ENCODE measurements around the gene HSPBAP1.

Gene HSPBAP1, protein sequence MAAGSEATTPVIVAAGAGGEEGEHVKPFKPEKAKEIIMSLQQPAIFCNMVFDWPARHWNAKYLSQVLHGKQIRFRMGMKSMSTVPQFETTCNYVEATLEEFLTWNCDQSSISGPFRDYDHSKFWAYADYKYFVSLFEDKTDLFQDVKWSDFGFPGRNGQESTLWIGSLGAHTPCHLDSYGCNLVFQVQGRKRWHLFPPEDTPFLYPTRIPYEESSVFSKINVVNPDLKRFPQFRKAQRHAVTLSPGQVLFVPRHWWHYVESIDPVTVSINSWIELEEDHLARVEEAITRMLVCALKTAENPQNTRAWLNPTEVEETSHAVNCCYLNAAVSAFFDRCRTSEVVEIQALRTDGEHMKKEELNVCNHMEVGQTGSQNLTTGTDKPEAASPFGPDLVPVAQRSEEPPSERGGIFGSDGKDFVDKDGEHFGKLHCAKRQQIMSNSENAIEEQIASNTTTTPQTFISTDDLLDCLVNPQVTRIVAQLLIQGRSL

GRCh38 chr3:122793568-122794416, at the start of gene HSPBAP1:
HSPBAP1 (minus strand) TSS chr3:122793831; CDS start chr3:122793680, 151 bp downstream.
- DNase-seq = no peak

DNA sequence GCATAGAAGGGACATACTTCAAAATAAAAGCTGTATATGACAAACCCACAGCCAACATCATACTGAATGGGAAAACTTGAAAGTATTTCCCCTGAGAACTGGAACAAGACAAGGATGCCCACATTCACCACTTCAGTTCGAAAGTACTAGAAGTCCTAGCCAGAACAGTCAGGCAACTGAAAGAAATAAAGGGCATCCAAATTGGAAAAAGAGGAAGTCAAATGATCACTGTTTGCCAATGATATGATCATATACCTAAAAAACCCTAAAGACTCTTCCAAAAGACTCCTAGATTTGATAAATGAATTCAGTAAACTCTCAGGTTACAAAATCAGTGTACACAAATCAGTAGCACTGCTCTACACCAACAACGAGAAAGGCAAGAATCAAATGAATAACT, 42.0 kb upstream of the HSPBAP1 start:
- no peak for DNase-seq

GRCh38 chr3:122828281-122828680, 34.6 kb upstream of the HSPBAP1 start:
- no peak for DNase-seq

DNA sequence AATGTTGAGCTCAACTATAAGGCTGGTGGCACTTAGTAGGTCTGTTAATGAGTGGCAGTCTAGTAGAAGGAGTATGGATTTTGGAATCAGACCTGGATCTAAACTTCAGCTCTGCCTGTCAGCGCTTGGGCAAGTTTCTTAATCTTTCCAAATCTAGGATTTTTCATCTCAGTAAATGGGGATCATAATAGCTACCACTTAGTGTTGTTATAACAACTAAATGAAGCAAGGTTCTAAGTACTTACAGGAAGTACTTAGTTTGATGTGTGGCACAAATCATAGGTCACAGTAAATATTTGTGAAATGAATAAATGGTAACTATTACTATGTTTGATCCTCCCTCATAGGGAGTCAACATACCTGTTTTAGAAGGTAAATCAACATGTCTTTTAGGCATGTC, 32.6 kb upstream of the HSPBAP1 start:
- DNase-seq = no peak

DNA sequence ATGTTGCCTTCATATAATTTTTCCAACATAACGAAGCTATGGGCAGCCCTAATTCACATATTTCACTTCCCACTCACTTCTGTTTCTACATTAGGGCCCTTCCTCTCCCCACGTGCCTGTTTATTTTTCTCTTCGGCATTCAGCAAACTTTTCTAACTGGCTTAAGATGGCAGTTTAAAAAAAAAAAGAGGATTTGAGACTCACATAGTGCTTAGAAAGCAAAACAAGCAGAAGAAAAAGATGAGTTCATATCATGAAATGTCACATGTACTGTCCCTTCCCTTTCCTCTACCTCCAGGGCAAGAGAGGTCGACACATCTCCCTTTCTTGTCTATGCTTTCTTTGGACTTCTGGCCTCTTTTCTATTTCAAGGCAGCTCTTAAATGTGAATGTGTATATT, 31.8 kb upstream of the HSPBAP1 start:
- no peak for DNase-seq

- no peak for DNase-seq
Measured at GRCh38 chr3:122824465-122825381, 31.1 kb upstream of the HSPBAP1 start.

DNA sequence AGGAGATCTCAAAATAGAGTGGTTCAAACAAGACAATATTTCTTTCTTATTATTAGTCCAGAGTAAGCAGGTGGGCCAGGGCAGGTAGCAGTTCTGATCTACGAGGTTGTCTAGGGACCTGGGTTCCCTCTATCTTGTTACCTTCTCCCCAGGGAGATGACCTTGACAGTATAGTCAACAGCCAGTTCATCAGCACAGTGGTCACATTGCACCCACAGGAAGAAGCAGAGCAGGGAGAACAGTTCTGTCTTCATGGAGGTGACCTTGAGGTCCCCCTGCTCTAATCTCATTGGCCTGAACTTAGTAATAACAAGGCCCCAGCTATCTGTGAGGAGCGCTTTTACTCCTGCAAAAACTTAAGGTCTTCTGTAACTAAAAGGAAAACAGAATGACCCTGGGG, 23.0 kb upstream of the HSPBAP1 start:
- DNase-seq = no peak

DNA sequence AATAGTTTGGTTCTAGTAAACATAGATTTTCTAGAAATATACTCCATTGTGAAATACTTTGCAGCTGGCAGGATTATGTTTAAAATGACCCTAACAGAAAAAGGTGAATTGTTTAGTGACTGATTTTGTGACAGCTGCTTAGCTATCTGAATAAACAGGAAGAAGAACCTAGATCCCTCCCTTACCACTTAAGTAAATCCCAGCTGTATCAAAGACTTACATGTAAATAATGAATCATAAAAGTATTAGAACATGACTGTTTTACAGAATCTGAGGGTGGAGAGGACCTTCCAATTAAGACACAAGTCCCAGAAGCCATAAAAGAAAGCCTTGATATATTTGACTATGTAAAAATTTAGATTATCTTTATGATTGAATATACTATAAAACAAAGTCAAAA, 17.1 kb upstream of the HSPBAP1 start:
- no peak for DNase-seq

DNA sequence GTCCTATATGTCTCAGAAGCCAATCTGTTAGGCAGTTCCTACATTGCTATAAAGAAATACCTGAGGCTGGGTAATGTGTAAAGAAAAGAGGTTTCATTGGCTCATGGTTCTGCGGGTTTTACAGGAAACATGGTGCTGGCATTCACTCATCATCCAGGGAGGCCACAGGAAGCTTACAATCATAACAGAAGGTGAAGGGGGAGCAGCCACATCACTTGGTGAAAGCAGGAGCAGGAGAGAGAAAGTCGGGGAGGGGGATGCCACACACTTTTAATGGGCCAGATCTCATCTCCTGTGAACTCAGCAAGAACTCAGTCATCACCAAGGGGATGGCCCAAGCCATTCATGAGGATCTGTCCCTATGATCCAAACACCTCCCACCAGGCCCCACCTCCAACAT, 10.3 kb upstream of the HSPBAP1 start:
- no peak for DNase-seq

- no peak for DNase-seq
Measured at GRCh38 chr3:122802323-122802722, 8.7 kb upstream of the HSPBAP1 start.

DNA sequence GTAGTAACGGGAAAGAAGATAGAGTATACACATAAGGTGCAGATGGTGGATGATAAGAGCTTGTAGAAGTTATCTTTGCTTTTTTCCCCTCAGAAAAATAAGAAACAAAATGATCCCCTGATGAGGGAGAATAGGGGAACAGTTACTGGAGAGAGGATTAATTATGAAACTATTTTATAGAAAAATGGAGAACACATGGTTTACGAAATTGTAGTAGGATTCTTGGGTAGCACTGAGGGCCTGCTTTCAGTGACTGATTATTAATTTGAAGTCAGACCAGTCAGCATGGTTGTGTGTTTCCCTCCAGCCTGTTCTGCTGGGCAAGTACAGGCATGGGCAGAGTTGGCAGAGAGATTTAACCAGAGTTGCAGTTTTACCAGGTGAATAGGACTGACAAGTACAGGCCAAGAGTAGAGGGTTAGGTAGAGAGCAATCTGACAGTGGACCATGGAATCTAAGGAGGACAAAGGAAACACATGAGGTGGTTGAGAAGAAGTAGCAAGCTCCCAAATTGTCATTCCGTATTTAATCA, 7.1 kb upstream of the HSPBAP1 start:
- no peak for DNase-seq

- DNase-seq = no peak
Measured at GRCh38 chr3:122800031-122800430, 6.4 kb upstream of the HSPBAP1 start.

- DNase-seq = no peak
Measured at GRCh38 chr3:122799322-122799721, 5.7 kb upstream of the HSPBAP1 start.

DNA sequence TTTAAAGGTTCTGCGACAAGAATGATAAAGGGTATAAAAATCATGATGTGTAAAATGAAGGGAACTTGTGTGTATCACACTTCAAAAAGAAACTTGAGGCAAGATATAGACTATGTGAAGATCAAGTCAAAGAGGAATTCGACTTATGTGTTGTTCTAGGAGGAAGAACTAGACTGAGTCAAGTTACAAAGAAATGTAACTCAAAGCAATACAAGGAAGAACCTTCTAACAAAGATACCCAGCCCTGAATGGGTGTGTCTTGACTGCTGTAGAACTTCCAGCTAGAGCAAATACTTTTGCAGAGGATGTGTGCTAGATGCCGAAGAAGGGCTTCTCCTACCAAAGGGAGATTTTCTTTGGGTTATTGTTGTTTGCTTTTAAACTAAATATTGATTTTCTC, 3.7 kb upstream of the HSPBAP1 start:
- no peak for DNase-seq

DNA sequence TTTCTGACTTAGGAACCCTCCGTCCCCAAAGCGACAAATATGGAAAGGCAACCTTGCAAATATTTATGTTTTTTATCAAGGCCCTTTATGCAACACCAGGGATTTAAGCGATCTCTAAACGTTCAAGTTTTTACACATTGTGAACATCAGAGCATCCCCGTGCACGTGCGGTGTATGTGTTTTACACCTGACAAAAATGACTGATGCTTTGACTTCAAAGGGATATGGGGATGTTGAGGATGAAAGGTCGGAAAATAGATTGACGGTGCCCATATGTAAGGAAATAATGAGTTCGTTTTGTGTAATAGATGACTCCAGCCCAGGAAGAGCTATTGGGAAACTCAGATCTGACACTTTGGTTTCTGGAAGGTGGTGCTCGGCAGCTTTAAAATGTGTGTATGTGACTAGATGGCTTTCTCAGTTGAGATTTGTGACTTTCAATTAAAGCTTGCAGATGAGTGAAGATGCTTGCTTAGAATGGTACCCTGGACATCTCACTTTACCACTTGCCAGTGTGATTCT, 2.1 kb upstream of the HSPBAP1 start:
- DNase-seq = no peak

DNA sequence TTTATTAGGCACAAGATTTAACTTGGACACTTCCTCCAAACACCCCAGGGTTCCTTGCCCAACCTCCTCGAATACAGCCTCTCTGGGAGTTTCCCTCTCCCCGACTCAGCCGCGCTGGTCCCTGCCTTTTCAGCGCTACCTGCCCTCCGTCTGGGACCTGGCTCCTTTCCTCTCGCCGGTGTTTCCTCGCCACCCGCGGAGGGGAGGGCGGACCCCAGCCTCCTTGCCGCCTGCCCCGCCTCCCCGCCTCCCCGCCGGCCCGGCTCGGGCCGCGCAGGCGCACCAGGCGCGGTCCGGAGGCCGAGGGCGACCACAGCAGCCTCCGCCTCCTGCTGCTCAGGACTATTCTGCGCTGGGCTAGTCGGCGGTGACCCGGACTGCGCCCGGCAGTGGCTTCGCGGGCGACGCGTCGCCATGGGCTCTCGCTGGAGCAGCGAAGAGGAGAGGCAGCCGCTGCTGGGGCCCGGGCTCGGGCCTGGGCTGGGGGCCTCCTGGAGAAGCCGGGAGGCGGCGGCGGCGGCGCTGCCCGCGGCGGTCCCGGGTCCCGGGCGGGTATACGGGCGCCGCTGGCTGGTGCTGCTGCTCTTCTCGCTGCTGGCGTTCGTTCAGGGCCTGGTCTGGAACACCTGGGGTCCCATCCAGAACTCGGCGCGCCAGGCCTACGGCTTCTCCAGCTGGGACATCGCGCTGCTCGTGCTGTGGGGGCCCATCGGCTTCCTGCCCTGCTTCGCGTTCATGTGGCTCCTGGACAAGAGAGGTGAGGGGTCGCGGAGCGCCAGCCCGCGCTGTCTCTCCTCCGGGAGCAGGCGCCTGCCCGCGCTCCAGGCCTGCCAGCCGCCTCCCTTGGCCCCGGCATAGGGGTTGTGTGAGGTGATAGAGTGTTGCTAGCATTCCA, 1.4 kb upstream of the HSPBAP1 start, which contains the start of gene SLC49A4:
Gene SLC49A4 (plus strand): TSS at position 291 of the 895 bp plus-strand sequence. CDS start 124 bp downstream, at position 415.
- DNase-seq = no peak

- DNase-seq = no peak
Measured at GRCh38 chr3:122794483-122794778, 800 bp upstream of the HSPBAP1 start.

- no peak for DNase-seq
Measured at GRCh38 chr3:122789585-122790273, 3.9 kb downstream of the HSPBAP1 start.

DNA sequence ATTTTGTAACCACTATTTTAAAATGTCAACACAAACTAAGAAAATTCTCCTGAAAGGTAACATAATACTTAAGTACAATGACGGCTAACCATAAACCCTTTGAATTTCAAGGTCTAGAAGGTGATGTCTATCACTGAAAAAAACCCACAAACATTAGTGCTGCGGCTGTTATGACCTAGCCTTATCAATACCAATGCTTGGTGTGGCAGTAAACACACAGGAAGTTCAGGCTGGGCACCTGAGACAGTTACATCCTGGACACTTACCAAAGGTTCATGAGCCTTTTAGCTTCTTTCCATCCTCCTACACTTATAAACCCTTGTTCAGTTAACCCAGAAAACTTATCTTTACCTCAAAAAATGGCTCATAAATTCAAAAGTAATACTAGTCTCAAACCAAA, 5.8 kb downstream of the HSPBAP1 start:
- no peak for DNase-seq

Data from nucleus accumbens (tissue), 56 donors.